Articular chondrocyte of knee joint (primary cell): ENCODE data around the gene EID2B. TPM values are rescaled to one million over a fixed set of nuclear protein-coding genes. Genes with fewer than 3 reads are reported as not detected.

Source experiments
- total RNA-seq: library from RNA; depleted of rRNA; stranded (reverse); fragments of >200 nt; gene quantifications from 2 replicates; pipeline ENCODE4 v1.2.3, GENCODE V29; 2012

Gene EID2B
- total RNA-seq = 2.8 and 3.3 TPM in 2 replicates

GRCh38 chr19:39532233-39533002 is at the start of gene EID2B:
EID2B (minus strand) TSS chr19:39532852; CDS start chr19:39532802, 50 bp downstream.

GRCh38 chr19:39539518-39540332 is 7.1 kb upstream of the EID2B start, which contains the start of gene EID2:
EID2 (minus strand) TSS chr19:39540161; CDS start chr19:39540079, 82 bp downstream.

GRCh38 chr19:39514840-39515550 is 17.7 kb downstream of the EID2B start, which contains the start of gene SELENOV:
SELENOV (plus strand) TSS chr19:39515139; CDS start chr19:39515213, 74 bp downstream.

GRCh38 chr19:39498798-39499642 is 33.6 kb downstream of the EID2B start, which contains the start of gene DLL3:
DLL3 (plus strand) TSS chr19:39498947; CDS start chr19:39498975, 28 bp downstream.

Other genes starting within 250 kb of the EID2B start
- not detected in 2 replicates for gene IFNL1, start 236.4 kb downstream of the EID2B start, total RNA-seq
- 0.11 and 0.13 TPM in 2 replicates for gene LRFN1, start 212.0 kb downstream of the EID2B start, total RNA-seq
- gene GMFG, start 196.8 kb downstream of the EID2B start, total RNA-seq = not detected in 2 replicates
- 47.0 and 52.7 TPM in 2 replicates for gene SAMD4B, start 190.4 kb downstream of the EID2B start, total RNA-seq
- gene PAF1, start 141.7 kb downstream of the EID2B start, total RNA-seq = 30.4 and 38.5 TPM in 2 replicates
- gene MED29, start 141.5 kb downstream of the EID2B start, total RNA-seq = 25.6 and 28.4 TPM in 2 replicates
- gene ZFP36, start 126.0 kb downstream of the EID2B start, total RNA-seq = 14.2 and 24.2 TPM in 2 replicates
- gene PLEKHG2, start 120.2 kb downstream of the EID2B start, total RNA-seq = 8.8 and 11.6 TPM in 2 replicates
- 92.2 and 134 TPM in 2 replicates for gene RPS16, start 96.9 kb downstream of the EID2B start, total RNA-seq
- 74.3 and 98.4 TPM in 2 replicates for gene SUPT5H, start 87.3 kb downstream of the EID2B start, total RNA-seq
- 39.0 and 39.7 TPM in 2 replicates for gene TIMM50, start 52.0 kb downstream of the EID2B start, total RNA-seq
- 0.11 and 0.13 TPM in 2 replicates for gene DLL3, start 33.9 kb downstream of the EID2B start, total RNA-seq
- not detected in 2 replicates for gene SELENOV, start 17.7 kb downstream of the EID2B start, total RNA-seq
- gene EID2, start 7.3 kb upstream of the EID2B start, total RNA-seq = 8.5 and 9.8 TPM in 2 replicates
- gene LGALS13, start 69.7 kb upstream of the EID2B start, total RNA-seq = not detected in 2 replicates
- not detected in 2 replicates for gene LGALS16, start 123.1 kb upstream of the EID2B start, total RNA-seq
- not detected in 2 replicates for gene LGALS14, start 171.6 kb upstream of the EID2B start, total RNA-seq
- gene CLC, start 205.2 kb upstream of the EID2B start, total RNA-seq = not detected in 2 replicates
- gene LEUTX, start 246.0 kb upstream of the EID2B start, total RNA-seq = not detected in 2 replicates